ENCODE data around the gene KDM5B. TPM values are rescaled to one million over a fixed set of nuclear protein-coding genes. Genes with fewer than 3 reads are reported as not detected.

Gene KDM5B
- total and polyA plus RNA-seq, 2 of the 8 experiments (the other 6 are each of a cell fraction or from before 2014, with no cell fraction given): 73.3 to 210 TPM

DNA sequence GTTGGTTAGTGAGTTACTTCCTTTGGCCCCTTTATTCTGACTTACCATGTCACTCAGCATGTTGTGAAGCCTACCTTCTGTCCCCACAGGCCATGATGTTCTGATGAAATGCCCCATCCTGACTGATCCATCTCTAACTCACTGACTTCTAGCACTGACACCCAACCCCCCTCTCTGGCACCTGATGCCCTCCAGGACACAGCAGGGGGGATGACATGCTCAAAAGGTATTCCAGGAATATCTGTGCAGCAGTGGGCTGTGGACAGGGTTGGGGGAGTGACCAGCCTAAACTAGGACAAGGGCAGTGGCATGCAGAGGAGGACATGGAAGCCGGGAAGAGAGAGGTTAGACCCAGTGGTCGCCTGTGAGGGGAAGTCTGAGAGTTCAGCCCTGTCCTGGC is 123.5 kb downstream of the KDM5B start (continued):
- TF ChIP-seq, protein P1, sequence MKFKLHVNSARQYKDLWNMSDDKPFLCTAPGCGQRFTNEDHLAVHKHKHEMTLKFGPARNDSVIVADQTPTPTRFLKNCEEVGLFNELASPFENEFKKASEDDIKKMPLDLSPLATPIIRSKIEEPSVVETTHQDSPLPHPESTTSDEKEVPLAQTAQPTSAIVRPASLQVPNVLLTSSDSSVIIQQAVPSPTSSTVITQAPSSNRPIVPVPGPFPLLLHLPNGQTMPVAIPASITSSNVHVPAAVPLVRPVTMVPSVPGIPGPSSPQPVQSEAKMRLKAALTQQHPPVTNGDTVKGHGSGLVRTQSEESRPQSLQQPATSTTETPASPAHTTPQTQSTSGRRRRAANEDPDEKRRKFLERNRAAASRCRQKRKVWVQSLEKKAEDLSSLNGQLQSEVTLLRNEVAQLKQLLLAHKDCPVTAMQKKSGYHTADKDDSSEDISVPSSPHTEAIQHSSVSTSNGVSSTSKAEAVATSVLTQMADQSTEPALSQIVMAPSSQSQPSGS (IDR thresholded peaks at IDR 0.05; ENCODE audit: low read length): no peak

Data from H1 (cell line).